GM23248 (cell line): Measurements from ENCODE around the gene SAMD1. TPM values are rescaled to one million over a fixed set of nuclear protein-coding genes. Genes with fewer than 3 reads are reported as not detected.

Source experiments
- DNase-seq: peaks from one replicate; pipeline ENCODE4 v3.0.0-alpha.2; 2015
- H2AFZ ChIP-seq: fragments of 200-600 bp; sonication (generic); 2 replicates; pipeline ENCODE4 v1.6.1; 2016; ENCODE audit warnings: antibody characterized with exemption
- H3F3A ChIP-seq: fragments of 200-600 bp; sonication (generic); 2 replicates; pipeline ENCODE4 v1.6.1; 2016; ENCODE audit warnings: mild to moderate bottlenecking, antibody characterized with exemption, mixed run types; ENCODE audit not compliant: insufficient read depth
- H3K27ac ChIP-seq: fragments of 200-600 bp; sonication (generic); 2 replicates; pipeline ENCODE4 v1.5.1; 2016; ENCODE audit warnings: mild to moderate bottlenecking
- H3K27me3 ChIP-seq: fragments of 200-600 bp; sonication (generic); replicated peaks from 2 replicates; pipeline ENCODE4 v1.6.1; 2016; ENCODE audit warnings: mild to moderate bottlenecking; ENCODE audit not compliant: insufficient read depth
- H3K36me3 ChIP-seq: fragments of 200-600 bp; sonication (generic); 2 replicates; pipeline ENCODE4 v1.6.1; 2016; ENCODE audit warnings: low read depth, mild to moderate bottlenecking
- H3K4me1 ChIP-seq: fragments of 200-600 bp; sonication (generic); 2 replicates; pipeline ENCODE4 v1.6.1; 2016; ENCODE audit warnings: mild to moderate bottlenecking; ENCODE audit not compliant: insufficient read depth
- H3K4me2 ChIP-seq: fragments of 200-600 bp; sonication (generic); one replicate; pipeline ENCODE4 v1.6.1; 2016; ENCODE audit warnings: mild to moderate bottlenecking; ENCODE audit not compliant: unreplicated experiment
- H3K4me3 ChIP-seq: fragments of 200-600 bp; sonication (generic); 2 replicates; pipeline ENCODE4 v1.5.1; 2016; ENCODE audit warnings: mild to moderate bottlenecking
- H3K79me2 ChIP-seq: fragments of 200-600 bp; sonication (generic); 2 replicates; pipeline ENCODE4 v1.6.1; 2016; ENCODE audit warnings: mild to moderate bottlenecking; ENCODE audit not compliant: insufficient read depth
- H3K9ac ChIP-seq: fragments of 200-600 bp; sonication (generic); 2 replicates; pipeline ENCODE4 v1.6.1; 2016; ENCODE audit warnings: mild to moderate bottlenecking
- H3K9me2 ChIP-seq: fragments of 200-600 bp; sonication (generic); 2 replicates; pipeline ENCODE4 v1.6.1; 2016; ENCODE audit warnings: mixed run types, mild to moderate bottlenecking, moderate library complexity; ENCODE audit not compliant: insufficient read depth
- H3K9me3 ChIP-seq: fragments of 200-600 bp; sonication (generic); one replicate; pipeline ENCODE4 v1.6.1; 2017; ENCODE audit warnings: low read depth
- H4K20me1 ChIP-seq: fragments of 200-600 bp; sonication (generic); 2 replicates; pipeline ENCODE4 v1.6.0; 2016; ENCODE audit not compliant: insufficient read depth
- EZH2 ChIP-seq: fragments of 200-600 bp; sonication (generic); IDR thresholded peaks from 2 replicates; pipeline ENCODE4 v1.6.1; 2018; ENCODE audit warnings: antibody characterized with exemption, mild to moderate bottlenecking; ENCODE audit not compliant: insufficient read depth, poor library complexity, severe bottlenecking
- EZH2phosphoT487 ChIP-seq: fragments of 200-600 bp; sonication (generic); IDR thresholded peaks from 2 replicates; pipeline ENCODE4 v1.6.1; 2018; ENCODE audit warnings: antibody characterized with exemption, moderate library complexity, mild to moderate bottlenecking, low read depth; ENCODE audit not compliant: insufficient read depth
- WGBS, 2 experiments: methylation state at CpG; one replicate each; pipeline ENCODE4 v1.1.6; 2015 to 2017; ENCODE audit warnings: low lambda C conversion rate in 2 of 2, low coverage in 1 of 2; ENCODE audit errors: missing lambda C conversion rate in 2 of 2; 5-methylcytosine and 5-hydroxymethylcytosine counted together
- in situ Hi-C: fragments of 300-500 bp; cut with MboI; formaldehyde crosslinking; loops from 2 replicates; pipeline ENCODE4 v1.15.0; 2020
- polyA plus RNA-seq: library from polyadenylated mRNA; unstranded; fragments of >200 nt; fragmentation: Nextera tagmentation; extraction: Ambion mirVana; gene quantifications from 2 replicates; pipeline ENCODE4 v1.2.1, GENCODE V29; 2016
- total RNA-seq: library from RNA; depleted of rRNA; stranded (reverse); fragments of >200 nt; shearing (Covaris generic); gene quantifications from 2 replicates; pipeline ENCODE4 v1.2.3, GENCODE V29; 2014

Gene SAMD1
- total and polyA plus RNA-seq, 2 experiments from 2014 or later, result 5.7 to 50.8 TPM

GRCh38 chr19:14112809-14113385 is 22.3 kb upstream of the SAMD1 start:
- Histone ChIP-seq H2AFZ (peak overlapping the region; percentile 35), H3K4me1 (peaks cover 30% of the 10 kb centered on the region), H3K4me3 (peak overlapping the region; percentile 10; the same call in 1 of the 2 replicates), H3K27ac (peak overlapping the region; percentile 38; the same call in 1 of the 2 replicates), H3K9ac (peak overlapping the region; percentile 43), H3F3A (no peaks in the 10 kb centered on the region), H4K20me1 (no peaks in the 10 kb centered on the region), H3K79me2 (peaks cover 90% of the 10 kb centered on the region), H3K27me3 (no peaks in the 10 kb centered on the region), H3K9me2 (no peaks in the 10 kb centered on the region), H3K4me2 (peak overlapping the region; percentile 44), H3K36me3 (no peaks in the 10 kb centered on the region), H3K9me3 (no peaks in the 10 kb centered on the region)
- no peak for TF ChIP-seq EZH2phosphoT487
- no peak for TF ChIP-seq EZH2
- WGBS, 2 experiments, result 15 to 36% methylated on average over 10 to 12 of the region's 12 CpGs
- in situ Hi-C loops, result no loop called here
- peak; percentile 53 for DNase-seq

- TF ChIP-seq EZH2phosphoT487 (no peak), EZH2 (no peak)
- in situ Hi-C loops, result no loop called here
- H3K27me3 ChIP-seq, result no peaks in the 10 kb centered on the region
- peak overlapping the region; percentile 44 for H3K4me2 ChIP-seq
- no peaks in the 10 kb centered on the region for H4K20me1 ChIP-seq
- no peak overlapping the region for H3K4me3 ChIP-seq
- H3F3A ChIP-seq, result no peaks in the 10 kb centered on the region
- H3K79me2 ChIP-seq, result peaks cover 89% of the 10 kb centered on the region
- no peaks in the 10 kb centered on the region for H3K36me3 ChIP-seq
- H3K4me1 ChIP-seq, result peaks cover 30% of the 10 kb centered on the region
- peak overlapping the region; percentile 35 for H2AFZ ChIP-seq
- no peaks in the 10 kb centered on the region for H3K9me2 ChIP-seq
- H3K27ac ChIP-seq, result 0 out of 2 replicates have a peak overlapping the region, but pooled peaks have one; percentile 38
- peak; percentile 51 for DNase-seq
- 44 to 60% methylated on average over 10 to 12 of the region's 12 CpGs for WGBS, 2 experiments
- H3K9me3 ChIP-seq, result no peaks in the 10 kb centered on the region
- peak overlapping the region; percentile 43; the same call in 1 of the 2 replicates for H3K9ac ChIP-seq
These were observed 21.7 kb upstream of the SAMD1 start for GRCh38 chr19:14112051-14112808.

GRCh38 chr19:14111486-14111885 is 20.9 kb upstream of the SAMD1 start:
- no peak overlapping the region for H3K4me3 ChIP-seq
- TF ChIP-seq EZH2, result no peak
- TF ChIP-seq EZH2phosphoT487, result no peak
- no peak overlapping the region for H3K27ac ChIP-seq
- no peaks in the 10 kb centered on the region for H4K20me1 ChIP-seq
- H3K27me3 ChIP-seq, result no peaks in the 10 kb centered on the region
- H3K9me2 ChIP-seq, result no peaks in the 10 kb centered on the region
- WGBS, 2 experiments, result 100% methylated on average over 1 of the region's 1 CpG
- H3F3A ChIP-seq, result no peaks in the 10 kb centered on the region
- H3K4me2 ChIP-seq, result no peak overlapping the region
- peaks cover 82% of the 10 kb centered on the region for H3K79me2 ChIP-seq
- no peak overlapping the region for H3K9ac ChIP-seq
- in situ Hi-C loops, result no loop called here
- DNase-seq, result no peak
- H2AFZ ChIP-seq, result no peak overlapping the region
- H3K4me1 ChIP-seq, result peaks cover 28% of the 10 kb centered on the region
- H3K36me3 ChIP-seq, result no peaks in the 10 kb centered on the region
- no peaks in the 10 kb centered on the region for H3K9me3 ChIP-seq

- Histone ChIP-seq H3K4me3 (no peak overlapping the region), H3K79me2 (peaks cover 74% of the 10 kb centered on the region), H3K9me2 (no peaks in the 10 kb centered on the region), H3K9ac (no peak overlapping the region), H3K27ac (no peak overlapping the region), H3K9me3 (no peaks in the 10 kb centered on the region), H3F3A (no peaks in the 10 kb centered on the region), H3K4me1 (peaks cover 20% of the 10 kb centered on the region), H3K4me2 (no peak overlapping the region), H2AFZ (no peak overlapping the region), H4K20me1 (no peaks in the 10 kb centered on the region), H3K36me3 (peaks cover under 1% of the 10 kb centered on the region; the same call in 1 of the 2 replicates), H3K27me3 (no peaks in the 10 kb centered on the region)
- DNase-seq, result no peak
- TF ChIP-seq EZH2phosphoT487, result no peak
- in situ Hi-C loops, result no loop called here
- WGBS, 2 experiments, result 51 to 57% methylated on average over 2 of the region's 2 CpGs
These were observed 20.1 kb upstream of the SAMD1 start for GRCh38 chr19:14110650-14111049.
